Hepatic stellate cell (primary cell): ENCODE measurements around the gene TMEM259.
A peak's percentile ranks its signal among the peaks of the same experiment; 100 is the strongest.

ENCODE experiments used
- DNase-seq: peaks from one replicate; pipeline ENCODE4 v3.0.0; 2011; ENCODE audit warnings: low spot score

The TMEM259 gene

GRCh38 chr19:1016647-1017114, 4.2 kb downstream of the TMEM259 start:
- peak; percentile 70 for DNase-seq

- DNase-seq = no peak
Measured at GRCh38 chr19:1015782-1016646, 4.9 kb downstream of the TMEM259 start.

DNA sequence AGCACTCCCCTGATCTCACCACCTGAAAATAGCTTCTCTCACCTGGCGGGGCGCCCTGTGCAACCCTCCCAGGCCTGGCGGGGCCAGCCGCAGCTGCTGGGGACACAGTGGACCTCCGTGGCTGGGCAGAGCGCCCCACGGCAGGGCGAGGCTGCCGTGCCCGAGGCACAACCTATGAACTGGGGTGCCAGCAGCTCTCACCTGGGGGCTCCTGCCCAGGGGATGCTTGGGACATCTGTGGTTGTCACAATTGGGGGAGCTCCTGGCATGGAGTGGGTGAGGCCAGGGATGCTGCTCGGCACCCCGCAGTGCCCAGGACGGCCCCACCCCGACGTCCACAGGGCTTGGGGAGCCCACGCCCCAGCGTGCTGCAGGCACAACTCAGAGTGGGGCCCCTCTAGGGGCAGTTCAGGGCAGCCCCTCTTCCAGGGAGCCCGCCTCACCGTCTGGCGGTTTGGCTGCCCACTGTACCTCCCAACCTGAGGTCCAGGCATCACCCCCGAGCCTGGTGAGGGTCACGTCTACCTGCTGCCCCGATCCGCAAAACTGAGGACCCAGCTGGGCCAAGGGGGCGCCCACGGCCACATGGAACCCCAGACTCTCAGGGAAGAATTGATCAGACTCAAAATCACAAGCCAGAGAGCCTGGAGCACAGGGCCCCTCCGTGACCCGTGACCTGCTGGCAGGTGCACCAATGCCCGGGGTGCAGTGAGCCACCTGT, 5.7 kb downstream of the TMEM259 start:
- no peak for DNase-seq

DNA sequence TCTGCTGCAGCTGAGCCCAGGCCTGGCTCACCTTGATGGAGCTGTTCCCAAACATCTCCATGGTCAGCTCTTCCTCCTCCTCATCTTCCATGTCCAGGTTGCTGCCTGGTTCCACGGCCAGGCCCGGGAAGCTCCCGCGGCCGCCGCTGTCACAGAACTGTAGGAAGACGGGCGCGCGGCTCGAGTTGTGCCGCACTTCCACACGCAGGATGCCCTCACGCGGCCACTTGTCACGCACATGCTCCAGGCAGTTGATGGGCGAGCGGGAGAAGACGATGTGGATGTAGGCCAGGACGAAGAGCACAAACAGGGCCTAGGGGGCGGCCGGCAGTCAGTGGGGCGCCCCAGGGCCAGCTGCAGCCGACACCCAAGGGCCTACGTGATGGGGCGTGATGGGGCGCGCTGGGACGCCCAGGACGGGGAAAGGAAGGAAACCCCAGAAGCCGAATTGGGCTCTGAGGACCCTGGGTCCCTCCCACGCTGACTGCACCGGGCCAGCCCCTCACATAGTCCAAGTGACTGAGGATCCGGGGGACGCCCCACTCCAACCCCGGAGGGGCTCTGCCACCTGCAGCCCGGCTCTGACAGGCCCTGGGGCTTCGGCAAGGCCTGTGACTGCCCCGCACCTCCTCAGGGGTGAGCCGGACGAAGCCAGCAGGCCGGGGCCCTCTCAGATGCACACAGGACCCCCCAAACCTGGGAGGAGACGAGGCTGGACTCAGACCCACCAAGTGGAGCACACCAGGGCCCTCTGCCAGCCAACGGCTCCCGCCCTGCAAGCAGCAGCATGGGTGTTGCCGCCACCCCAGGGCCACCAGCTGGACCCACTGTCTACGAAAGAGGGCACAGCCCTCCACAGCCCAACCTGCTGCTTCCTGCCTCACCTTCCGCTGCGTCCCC, 6.5 kb downstream of the TMEM259 start:
- DNase-seq = no peak

GRCh38 chr19:1013218-1013617, 7.7 kb downstream of the TMEM259 start:
- DNase-seq = no peak

- no peak for DNase-seq
Measured at GRCh38 chr19:1012334-1012733, 8.6 kb downstream of the TMEM259 start.

GRCh38 chr19:1011831-1012333, 9.0 kb downstream of the TMEM259 start:
- DNase-seq = no peak

GRCh38 chr19:1010586-1011510, 10.1 kb downstream of the TMEM259 start:
- DNase-seq = no peak

DNA sequence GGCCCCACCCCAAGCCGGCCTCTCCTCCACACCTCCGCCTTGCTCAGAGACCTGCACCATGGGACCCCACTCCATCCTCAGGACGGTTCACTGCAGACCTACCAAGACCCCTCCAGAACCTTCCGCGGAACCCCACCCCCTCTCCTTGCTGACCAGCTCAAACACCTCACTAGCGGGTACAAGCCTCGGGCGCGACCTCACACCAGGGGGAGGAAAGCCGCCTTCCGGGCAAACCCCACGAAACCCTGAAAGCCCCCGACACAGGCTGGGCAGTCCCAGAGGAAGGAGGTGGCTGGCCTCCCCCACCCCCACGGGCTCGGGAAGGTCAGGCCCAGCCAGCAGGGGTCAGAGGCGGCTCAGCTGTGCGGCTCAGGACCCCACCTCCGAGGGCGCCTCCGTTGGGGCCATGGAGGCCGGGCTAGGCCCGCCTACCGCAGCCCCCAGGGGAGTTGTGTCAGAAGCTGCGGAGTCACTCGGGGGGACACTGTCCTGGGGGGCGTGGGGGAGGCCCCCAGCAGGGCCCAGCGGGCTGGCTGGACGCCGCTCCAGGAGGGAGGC, 10.9 kb downstream of the TMEM259 start:
- no peak for DNase-seq

DNA sequence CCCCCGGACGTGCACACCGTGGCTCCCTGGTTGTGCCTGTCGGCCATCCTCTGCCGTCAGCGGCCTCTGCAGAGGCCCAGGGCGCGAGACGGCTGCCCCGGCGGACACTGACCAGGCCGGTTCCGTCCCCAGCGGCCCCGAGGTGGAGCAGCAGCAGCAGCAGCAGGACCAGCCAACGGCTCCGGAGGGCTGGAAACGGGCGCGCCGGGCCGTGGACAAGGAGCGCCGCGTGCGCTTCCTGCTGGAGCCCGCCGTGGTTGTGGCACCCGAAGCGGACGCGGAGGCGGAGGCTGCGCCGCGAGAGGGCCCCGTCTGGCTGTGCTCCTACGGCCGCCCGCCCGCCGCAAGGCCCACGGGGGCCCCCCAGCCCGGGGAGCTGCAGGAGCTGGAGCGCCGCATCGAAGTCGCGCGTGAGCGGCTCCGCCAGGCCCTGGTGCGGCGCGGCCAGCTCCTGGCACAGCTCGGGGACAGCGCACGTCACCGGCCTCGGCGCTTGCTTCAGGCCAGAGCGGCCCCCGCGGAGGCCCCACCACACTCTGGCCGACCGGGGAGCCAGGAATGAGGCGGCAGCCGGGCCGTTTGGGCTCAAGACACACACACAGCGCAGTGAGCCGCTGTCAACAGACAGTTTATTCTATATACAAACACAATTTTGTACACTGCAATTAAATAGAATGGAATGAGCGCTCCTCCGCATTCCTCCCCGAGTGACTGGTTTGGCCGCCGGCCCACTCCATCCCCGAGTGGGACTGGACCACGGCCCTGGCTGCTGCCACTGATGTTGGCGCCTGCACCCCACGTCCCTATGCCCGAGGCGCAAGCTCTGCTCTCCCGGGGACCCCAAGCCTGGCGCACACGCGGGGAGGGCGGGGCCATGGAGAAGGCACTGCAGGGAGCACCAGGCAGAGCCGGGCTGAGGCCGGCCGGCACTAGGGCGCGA, 11.6 kb downstream of the TMEM259 start:
- peak; percentile 90 for DNase-seq

DNA sequence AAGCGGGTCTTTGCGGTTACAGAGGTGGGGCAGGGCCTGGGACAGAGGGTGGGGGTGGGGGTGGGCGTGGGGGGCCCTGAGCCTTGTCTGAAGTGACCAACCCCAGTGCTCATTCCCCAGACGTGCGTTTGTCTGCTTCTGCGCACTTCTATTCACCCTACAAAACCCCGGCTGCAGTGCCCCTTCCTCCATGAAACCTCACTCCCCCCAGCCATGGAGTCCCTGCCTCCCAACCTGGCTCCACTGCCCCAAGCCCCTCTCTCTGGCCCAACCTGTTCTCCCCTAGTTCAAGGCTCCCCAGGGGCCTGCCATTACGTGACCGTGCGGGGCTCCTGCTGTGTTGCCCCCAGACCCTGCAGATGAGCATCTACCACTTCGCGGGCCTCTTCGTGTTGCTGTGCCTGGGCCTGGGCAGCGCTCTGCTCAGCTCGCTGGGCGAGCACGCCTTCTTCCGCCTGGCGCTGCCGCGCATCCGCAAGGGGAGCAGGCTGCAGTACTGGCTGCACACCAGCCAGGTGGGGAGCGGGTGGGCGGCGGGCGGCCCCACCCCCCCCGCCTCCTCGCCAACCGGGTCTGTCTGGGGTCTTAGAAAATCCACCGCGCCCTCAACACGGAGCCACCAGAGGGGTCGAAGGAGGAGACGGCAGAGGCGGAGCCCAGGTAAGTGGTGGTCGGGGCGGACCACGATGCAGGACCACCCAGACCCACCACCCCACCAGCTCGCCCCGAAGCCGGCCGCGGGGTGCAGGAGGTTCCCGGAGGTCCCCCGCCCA, 12.5 kb downstream of the TMEM259 start:
- DNase-seq = no peak

DNA sequence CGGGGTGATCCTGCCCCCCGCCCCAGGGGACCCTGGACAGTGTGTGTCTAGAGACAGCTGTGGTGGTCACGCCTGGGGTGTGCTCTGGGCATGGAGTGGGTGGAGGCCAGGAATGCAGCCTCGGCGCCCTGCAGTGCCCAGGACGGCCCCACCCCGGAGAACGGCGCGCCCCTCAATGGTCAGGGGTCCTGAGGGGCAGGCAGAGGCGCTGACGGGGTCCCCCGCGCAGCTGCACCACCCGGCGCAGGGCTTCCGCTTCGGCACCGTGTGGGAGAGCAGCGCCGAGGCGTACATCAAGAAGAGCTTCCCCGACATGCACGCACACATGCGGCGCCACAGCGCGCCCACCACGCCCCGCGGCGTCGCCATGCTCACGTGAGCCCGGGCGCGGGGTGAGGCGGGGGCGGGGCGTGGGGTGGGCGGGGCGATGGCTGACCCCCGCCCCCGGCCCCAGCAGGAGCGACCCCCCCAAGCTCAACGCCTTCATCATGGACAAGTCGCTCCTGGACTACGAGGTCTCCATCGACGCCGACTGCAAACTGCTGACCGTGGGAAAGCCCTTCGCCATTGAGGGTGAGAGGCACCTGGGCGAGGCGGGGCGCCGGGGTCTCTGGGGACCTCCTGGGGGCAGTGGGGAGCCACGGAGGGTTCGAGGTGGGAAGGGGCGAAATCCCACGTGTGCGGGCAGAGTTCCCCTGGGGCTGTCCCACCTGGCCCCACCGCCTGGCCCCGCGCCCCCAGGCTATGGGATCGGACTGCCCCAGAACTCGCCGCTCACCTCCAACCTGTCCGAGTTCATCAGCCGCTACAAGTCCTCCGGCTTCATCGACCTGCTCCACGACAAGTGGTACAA, 13.3 kb downstream of the TMEM259 start:
- no peak for DNase-seq

- no peak for DNase-seq
Measured at GRCh38 chr19:1006711-1007398, 14.1 kb downstream of the TMEM259 start.

DNA sequence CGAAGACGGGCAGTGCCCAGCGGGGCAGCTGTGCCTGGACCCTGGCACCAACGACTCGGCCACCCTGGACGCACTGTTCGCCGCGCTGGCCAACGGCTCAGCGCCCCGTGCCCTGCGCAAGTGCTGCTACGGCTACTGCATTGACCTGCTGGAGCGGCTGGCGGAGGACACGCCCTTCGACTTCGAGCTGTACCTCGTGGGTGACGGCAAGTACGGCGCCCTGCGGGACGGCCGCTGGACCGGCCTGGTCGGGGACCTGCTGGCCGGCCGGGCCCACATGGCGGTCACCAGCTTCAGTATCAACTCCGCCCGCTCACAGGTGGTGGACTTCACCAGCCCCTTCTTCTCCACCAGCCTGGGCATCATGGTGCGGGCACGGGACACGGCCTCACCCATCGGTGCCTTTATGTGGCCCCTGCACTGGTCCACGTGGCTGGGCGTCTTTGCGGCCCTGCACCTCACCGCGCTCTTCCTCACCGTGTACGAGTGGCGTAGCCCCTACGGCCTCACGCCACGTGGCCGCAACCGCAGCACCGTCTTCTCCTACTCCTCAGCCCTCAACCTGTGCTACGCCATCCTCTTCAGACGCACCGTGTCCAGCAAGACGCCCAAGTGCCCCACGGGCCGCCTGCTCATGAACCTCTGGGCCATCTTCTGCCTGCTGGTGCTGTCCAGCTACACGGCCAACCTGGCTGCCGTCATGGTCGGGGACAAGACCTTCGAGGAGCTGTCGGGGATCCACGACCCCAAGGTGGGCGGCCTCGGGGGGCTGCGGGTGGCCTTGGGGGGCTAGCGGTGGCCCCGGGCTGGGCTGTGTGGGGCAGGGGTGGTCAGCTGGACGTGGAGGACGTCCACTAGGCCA, 15.9 kb downstream of the TMEM259 start:
- no peak for DNase-seq

- no peak for DNase-seq
Measured at GRCh38 chr19:1004204-1004802, 16.6 kb downstream of the TMEM259 start.

- no peak for DNase-seq
Measured at GRCh38 chr19:1003283-1003682, 17.6 kb downstream of the TMEM259 start.
